Measurements from ENCODE around the gene KLRC2. TPM values are rescaled to one million over a fixed set of nuclear protein-coding genes. Genes with fewer than 3 reads are reported as not detected.
A peak's percentile ranks its signal among the peaks of the same experiment; 100 is the strongest.
"Not testable (repeated sequence)": the region's sequence is repeated elsewhere in the genome, so short reads cannot be mapped to it uniquely, and the experiment has no call there.

Gene KLRC2
- total and polyA plus RNA-seq, 2 experiments from 2014 or later: 2.0 TPM; not detected in 1

- peak; percentile 59 for DNase-seq (ENCODE audit: low spot score)
- 24% methylated on average over 6 of the region's 6 CpGs for WGBS (ENCODE audit: low lambda C conversion rate, missing lambda C conversion rate)
- Histone ChIP-seq H3K27me3 (no peaks in the 10 kb centered on the region), H3K4me3 (no peak overlapping the region), H3K4me1 (ENCODE audit: insufficient read depth) (peaks cover 6% of the 10 kb centered on the region), H3K4me2 (peak overlapping the region; percentile 40), H2AFZ (peak overlapping the region; percentile 34), H3K27ac (peak overlapping the region; percentile 58), H3K9me2 (replicated peaks; ENCODE audit: insufficient read depth) (no peaks in the 10 kb centered on the region), H3K36me3 (replicated peaks; ENCODE audit: insufficient read depth, low read depth) (no peaks in the 10 kb centered on the region), H4K20me1 (ENCODE audit: insufficient read depth, poor library complexity, severe bottlenecking) (no peaks in the 10 kb centered on the region), H3K9me3 (ENCODE audit: low read depth) (no peaks in the 10 kb centered on the region), H3K79me2 (no peaks in the 10 kb centered on the region)
- TF ChIP-seq EZH2 (IDR thresholded peaks at IDR 0.05; ENCODE audit: borderline replicate concordance) (no peak), EZH2phosphoT487 (IDR thresholded peaks at IDR 0.05; ENCODE audit: low read depth, severe bottlenecking, unreplicated experiment) (no peak), CTCF (IDR thresholded peaks at IDR 0.05; ENCODE audit: poor library complexity) (no peak)
Observed at GRCh38 chr12:10395390-10395998, 40.3 kb downstream of the KLRC2 start.

GRCh38 chr12:10394531-10395152 is 41.2 kb downstream of the KLRC2 start:
- H3K4me1 ChIP-seq (ENCODE audit: insufficient read depth); H3K36me3 ChIP-seq (replicated peaks; ENCODE audit: insufficient read depth, low read depth); H3K9me2 ChIP-seq (replicated peaks; ENCODE audit: insufficient read depth); H3K9me3 ChIP-seq (ENCODE audit: low read depth); H2AFZ ChIP-seq; H3K4me3 ChIP-seq; H3K79me2 ChIP-seq; H3K27me3 ChIP-seq; DNase-seq (ENCODE audit: low spot score); H4K20me1 ChIP-seq (ENCODE audit: insufficient read depth, poor library complexity, severe bottlenecking); H3K4me2 ChIP-seq: not testable (repeated sequence)
- 86% methylated on average over 11 of the region's 11 CpGs for WGBS (ENCODE audit: low lambda C conversion rate, missing lambda C conversion rate)
- H3K27ac ChIP-seq: peak overlapping the region; percentile 58

GRCh38 chr12:10393291-10393690 is 42.5 kb downstream of the KLRC2 start:
- no peaks in the 10 kb centered on the region for H3K79me2 ChIP-seq
- no peak overlapping the region for H3K27ac ChIP-seq
- H2AFZ ChIP-seq: no peak overlapping the region
- H3K4me1 ChIP-seq (ENCODE audit: insufficient read depth): peaks cover 6% of the 10 kb centered on the region
- TF ChIP-seq EZH2phosphoT487 (IDR thresholded peaks at IDR 0.05; ENCODE audit: low read depth, severe bottlenecking, unreplicated experiment) (no peak), CTCF (IDR thresholded peaks at IDR 0.05; ENCODE audit: poor library complexity) (no peak), EZH2 (IDR thresholded peaks at IDR 0.05; ENCODE audit: borderline replicate concordance) (no peak)
- H3K36me3 ChIP-seq (replicated peaks; ENCODE audit: insufficient read depth, low read depth): no peaks in the 10 kb centered on the region
- H3K9me2 ChIP-seq (replicated peaks; ENCODE audit: insufficient read depth): no peaks in the 10 kb centered on the region
- no peak overlapping the region for H3K4me3 ChIP-seq
- no peaks in the 10 kb centered on the region for H3K9me3 ChIP-seq (ENCODE audit: low read depth)
- no peak for DNase-seq (ENCODE audit: low spot score)
- H3K4me2 ChIP-seq: no peak overlapping the region
- no peaks in the 10 kb centered on the region for H3K27me3 ChIP-seq
- WGBS (ENCODE audit: low lambda C conversion rate, missing lambda C conversion rate): 38% methylated on average over 3 of the region's 3 CpGs
- H4K20me1 ChIP-seq (ENCODE audit: insufficient read depth, poor library complexity, severe bottlenecking): no peaks in the 10 kb centered on the region

- no peak for TF ChIP-seq CTCF (IDR thresholded peaks at IDR 0.05; ENCODE audit: poor library complexity)
- no peak for TF ChIP-seq EZH2phosphoT487 (IDR thresholded peaks at IDR 0.05; ENCODE audit: low read depth, severe bottlenecking, unreplicated experiment)
- no peak for TF ChIP-seq EZH2 (IDR thresholded peaks at IDR 0.05; ENCODE audit: borderline replicate concordance)
- peak; percentile 15 for DNase-seq (ENCODE audit: low spot score)
- no peak overlapping the region for H3K4me3 ChIP-seq
- no peaks in the 10 kb centered on the region for H3K36me3 ChIP-seq (replicated peaks; ENCODE audit: insufficient read depth, low read depth)
- no peaks in the 10 kb centered on the region for H3K9me2 ChIP-seq (replicated peaks; ENCODE audit: insufficient read depth)
- WGBS (ENCODE audit: low lambda C conversion rate, missing lambda C conversion rate): 80% methylated on average over 7 of the region's 7 CpGs
- no peaks in the 10 kb centered on the region for H4K20me1 ChIP-seq (ENCODE audit: insufficient read depth, poor library complexity, severe bottlenecking)
- H3K4me1 ChIP-seq (ENCODE audit: insufficient read depth): peaks cover 6% of the 10 kb centered on the region
- H3K27ac ChIP-seq: no peak overlapping the region
- no peaks in the 10 kb centered on the region for H3K79me2 ChIP-seq
- no peak overlapping the region for H3K4me2 ChIP-seq
- no peaks in the 10 kb centered on the region for H3K27me3 ChIP-seq
- H2AFZ ChIP-seq: no peak overlapping the region
- no peaks in the 10 kb centered on the region for H3K9me3 ChIP-seq (ENCODE audit: low read depth)
Observed at GRCh38 chr12:10392394-10392930, 43.3 kb downstream of the KLRC2 start.

GRCh38 chr12:10390991-10391390 is 44.8 kb downstream of the KLRC2 start:
- H2AFZ ChIP-seq; H3K4me2 ChIP-seq; H4K20me1 ChIP-seq (ENCODE audit: insufficient read depth, poor library complexity, severe bottlenecking); H3K9me2 ChIP-seq (replicated peaks; ENCODE audit: insufficient read depth); H3K79me2 ChIP-seq; H3K4me1 ChIP-seq (ENCODE audit: insufficient read depth); DNase-seq (ENCODE audit: low spot score); H3K4me3 ChIP-seq; H3K36me3 ChIP-seq (replicated peaks; ENCODE audit: insufficient read depth, low read depth); H3K27me3 ChIP-seq; H3K27ac ChIP-seq; H3K9me3 ChIP-seq (ENCODE audit: low read depth): not testable (repeated sequence)
- WGBS (ENCODE audit: low lambda C conversion rate, missing lambda C conversion rate): 96% methylated on average over 7 of the region's 7 CpGs

Measured in hepatocyte (in vitro differentiated cells).